GM18498 (cell line): ENCODE data around the gene TMED1.

Source experiments
- ATAC-seq: cut with Tn5 transposase; IDR thresholded peaks from one replicate; pipeline ENCODE4 v1.9.1; 2021; ENCODE audit warnings: mild to moderate bottlenecking, moderate library complexity; ENCODE audit not compliant: unreplicated experiment

TMED1 gene

GRCh38 chr19:10812902-10813404 lies 23.1 kb downstream of the TMED1 start:
- no peak for ATAC-seq

- no peak for ATAC-seq
These were observed 23.8 kb downstream of the TMED1 start for GRCh38 chr19:10812196-10812595.

- no peak for ATAC-seq
These were observed 24.5 kb downstream of the TMED1 start for GRCh38 chr19:10811391-10812111.

GRCh38 chr19:10809651-10810285 lies 26.2 kb downstream of the TMED1 start:
- ATAC-seq, result no peak

GRCh38 chr19:10808937-10809649 lies 26.9 kb downstream of the TMED1 start:
- no peak for ATAC-seq

- no peak for ATAC-seq
These were observed 30.2 kb downstream of the TMED1 start for GRCh38 chr19:10805758-10806247.

GRCh38 chr19:10805065-10805757 lies 30.8 kb downstream of the TMED1 start:
- ATAC-seq, result no peak

- ATAC-seq, result no peak
These were observed 32.8 kb downstream of the TMED1 start for GRCh38 chr19:10803252-10803651.

GRCh38 chr19:10802479-10802878 lies 33.5 kb downstream of the TMED1 start:
- no peak for ATAC-seq

GRCh38 chr19:10800488-10800887 lies 35.5 kb downstream of the TMED1 start:
- no peak for ATAC-seq

- ATAC-seq, result peak; percentile 36
These were observed 38.3 kb downstream of the TMED1 start for GRCh38 chr19:10797541-10798256.

GRCh38 chr19:10797078-10797477 lies 38.9 kb downstream of the TMED1 start:
- no peak for ATAC-seq

- ATAC-seq, result no peak
These were observed 39.4 kb downstream of the TMED1 start for GRCh38 chr19:10796653-10797052.

- no peak for ATAC-seq
These were observed 46.1 kb downstream of the TMED1 start for GRCh38 chr19:10789866-10790265.

- ATAC-seq, result no peak
These were observed 47.9 kb downstream of the TMED1 start for GRCh38 chr19:10788146-10788545.

GRCh38 chr19:10784257-10784656 lies 51.8 kb downstream of the TMED1 start:
- no peak for ATAC-seq

- ATAC-seq, result no peak
These were observed 53.2 kb downstream of the TMED1 start for GRCh38 chr19:10782795-10783194.
